Epidermal melanocyte (primary cell): Measurements from ENCODE around the gene PIK3C2G.

Experiments used
- DNase-seq: peaks from one replicate; pipeline ENCODE4 v3.0.0; 2011; ENCODE audit warnings: low spot score; ENCODE audit not compliant: insufficient read length

PIK3C2G gene

GRCh38 chr12:18270958-18271460, 9.7 kb downstream of the PIK3C2G start:
- DNase-seq, result no peak

- no peak for DNase-seq
Measured at GRCh38 chr12:18275981-18276380, 14.7 kb downstream of the PIK3C2G start.

- no peak for DNase-seq
Measured at GRCh38 chr12:18277196-18277595, 15.9 kb downstream of the PIK3C2G start.

GRCh38 chr12:18280728-18281127, 19.4 kb downstream of the PIK3C2G start:
- no peak for DNase-seq

- no peak for DNase-seq
Measured at GRCh38 chr12:18281941-18282340, 20.6 kb downstream of the PIK3C2G start.

GRCh38 chr12:18283831-18284230, 22.5 kb downstream of the PIK3C2G start:
- no peak for DNase-seq

GRCh38 chr12:18284386-18284785, 23.1 kb downstream of the PIK3C2G start:
- DNase-seq, result no peak

- no peak for DNase-seq
Measured at GRCh38 chr12:18285161-18285560, 23.8 kb downstream of the PIK3C2G start.

- DNase-seq, result no peak
Measured at GRCh38 chr12:18290386-18290785, 29.1 kb downstream of the PIK3C2G start.

- no peak for DNase-seq
Measured at GRCh38 chr12:18294889-18295288, 33.6 kb downstream of the PIK3C2G start.

GRCh38 chr12:18296201-18296908, 35.0 kb downstream of the PIK3C2G start:
- DNase-seq, result no peak

- DNase-seq, result no peak
Measured at GRCh38 chr12:18296909-18297280, 35.6 kb downstream of the PIK3C2G start.

GRCh38 chr12:18297902-18298301, 36.6 kb downstream of the PIK3C2G start:
- no peak for DNase-seq

GRCh38 chr12:18302809-18303430, 41.6 kb downstream of the PIK3C2G start:
- DNase-seq, result no peak

GRCh38 chr12:18304609-18305008, 43.3 kb downstream of the PIK3C2G start:
- DNase-seq, result no peak

- no peak for DNase-seq
Measured at GRCh38 chr12:18306311-18306710, 45.0 kb downstream of the PIK3C2G start.

GRCh38 chr12:18313306-18313705, 52.0 kb downstream of the PIK3C2G start:
- no peak for DNase-seq

GRCh38 chr12:18320036-18320617, 58.8 kb downstream of the PIK3C2G start:
- DNase-seq, result peak; percentile 17

- no peak for DNase-seq
Measured at GRCh38 chr12:18320976-18321375, 59.7 kb downstream of the PIK3C2G start.

- no peak for DNase-seq
Measured at GRCh38 chr12:18323159-18323558, 61.8 kb downstream of the PIK3C2G start.

GRCh38 chr12:18327036-18327435, 65.7 kb downstream of the PIK3C2G start:
- no peak for DNase-seq

GRCh38 chr12:18332173-18332572, 70.9 kb downstream of the PIK3C2G start:
- DNase-seq, result no peak

- no peak for DNase-seq
Measured at GRCh38 chr12:18339633-18340032, 78.3 kb downstream of the PIK3C2G start.
